RWPE1 (cell line): ENCODE data around the gene DNAJC6.

Experiments
- CTCF ChIA-PET: fragments of 350-600 bp; sonication (Branson Sonifier 250); formaldehyde crosslinking; extraction: SDS; loops from one replicate; lab custom pipeline; 2021; lab: Yijun Ruan, JAX
- POLR2A ChIA-PET: fragments of 400-600 bp; formaldehyde crosslinking; extraction: SDS; loops from one replicate; lab custom pipeline; 2020; ENCODE audit warnings: antibody characterized with exemption; ENCODE audit not compliant: low non-redundant PET; lab: Yijun Ruan, JAX
- DNase-seq: peaks from one replicate; pipeline ENCODE4 v3.0.0; 2012; ENCODE audit warnings: low spot score
- H3K27ac ChIP-seq: fragments of 450-650 bp; 2 replicates; pipeline ENCODE4 v1.5.1; 2017
- TF ChIP-seq, protein P1 (sequence below): fragments of 450-650 bp; conservative IDR thresholded peaks from 2 replicates; pipeline ENCODE4 v1.5.1; 2017; ENCODE audit warnings: low read depth, mild to moderate bottlenecking

The DNAJC6 gene

DNA sequence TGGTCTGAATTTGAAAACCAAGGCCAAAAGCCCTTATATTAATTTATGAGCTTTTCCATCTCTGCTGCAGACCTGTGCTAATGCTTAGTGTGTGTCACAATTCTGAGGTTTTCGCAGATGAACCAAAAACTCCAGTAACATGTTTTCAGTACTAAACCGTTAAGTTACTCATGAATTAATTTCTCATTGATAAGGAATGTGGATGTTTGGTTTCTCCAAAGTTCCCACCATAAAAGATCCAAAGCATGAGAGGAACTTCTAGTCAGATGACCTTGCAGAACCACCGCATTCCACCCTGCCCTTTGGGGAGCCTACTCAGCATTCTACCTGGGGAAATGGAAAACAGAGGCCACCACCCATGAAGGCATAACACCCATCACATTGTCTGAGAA is 103.6 kb downstream of the DNAJC6 start:
- ChIA-PET POLR2A (no interaction called here), CTCF (no interaction called here)
- H3K27ac ChIP-seq = no peak overlapping the region
- TF ChIP-seq, protein P1, sequence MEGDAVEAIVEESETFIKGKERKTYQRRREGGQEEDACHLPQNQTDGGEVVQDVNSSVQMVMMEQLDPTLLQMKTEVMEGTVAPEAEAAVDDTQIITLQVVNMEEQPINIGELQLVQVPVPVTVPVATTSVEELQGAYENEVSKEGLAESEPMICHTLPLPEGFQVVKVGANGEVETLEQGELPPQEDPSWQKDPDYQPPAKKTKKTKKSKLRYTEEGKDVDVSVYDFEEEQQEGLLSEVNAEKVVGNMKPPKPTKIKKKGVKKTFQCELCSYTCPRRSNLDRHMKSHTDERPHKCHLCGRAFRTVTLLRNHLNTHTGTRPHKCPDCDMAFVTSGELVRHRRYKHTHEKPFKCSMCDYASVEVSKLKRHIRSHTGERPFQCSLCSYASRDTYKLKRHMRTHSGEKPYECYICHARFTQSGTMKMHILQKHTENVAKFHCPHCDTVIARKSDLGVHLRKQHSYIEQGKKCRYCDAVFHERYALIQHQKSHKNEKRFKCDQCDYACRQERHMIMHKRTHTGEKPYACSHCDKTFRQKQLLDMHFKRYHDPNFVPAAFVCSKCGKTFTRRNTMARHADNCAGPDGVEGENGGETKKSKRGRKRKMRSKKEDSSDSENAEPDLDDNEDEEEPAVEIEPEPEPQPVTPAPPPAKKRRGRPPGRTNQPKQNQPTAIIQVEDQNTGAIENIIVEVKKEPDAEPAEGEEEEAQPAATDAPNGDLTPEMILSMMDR = no peak
- no peak for DNase-seq

DNA sequence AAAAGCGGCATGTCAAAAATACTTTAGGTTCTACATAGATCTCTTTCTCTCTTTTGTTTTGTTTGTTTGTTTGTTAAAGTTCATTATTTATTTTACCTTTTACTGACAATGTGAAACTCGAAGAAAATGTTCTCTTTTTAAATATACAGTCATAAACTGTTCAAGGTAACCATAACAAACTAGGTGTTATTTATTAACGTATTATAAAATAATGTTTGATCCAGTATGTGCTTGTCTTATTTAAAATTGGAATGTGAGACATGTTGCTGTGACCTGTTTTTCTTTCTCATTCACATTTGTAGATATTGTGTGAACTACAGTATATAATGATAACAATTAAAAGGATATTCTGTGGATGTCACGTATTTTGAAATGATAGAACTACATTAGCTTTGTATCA is 105.2 kb downstream of the DNAJC6 start:
- DNase-seq = no peak
- CTCF ChIA-PET = no interaction called here
- TF ChIP-seq, protein P1 = no peak
- POLR2A ChIA-PET = no interaction called here
- H3K27ac ChIP-seq = no peak overlapping the region

DNA sequence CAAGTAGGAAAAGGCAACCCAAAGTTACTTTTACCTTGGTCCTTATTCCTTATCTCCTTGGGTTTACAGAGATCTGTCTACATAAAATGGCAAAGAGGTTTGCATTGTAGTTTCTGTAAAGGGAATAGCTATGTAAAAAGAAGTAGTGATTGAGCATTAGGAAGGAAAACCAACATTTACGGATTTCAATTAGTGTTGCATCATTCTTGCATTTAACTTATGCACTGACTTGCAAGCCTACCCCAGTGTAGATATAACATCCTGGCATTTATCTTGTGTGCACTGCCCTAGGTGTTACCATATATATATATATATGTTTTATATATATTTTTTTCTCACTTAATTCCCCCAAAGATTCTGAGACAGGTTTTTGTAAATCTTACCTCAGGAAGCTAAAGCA is 107.4 kb downstream of the DNAJC6 start:
- TF ChIP-seq, protein P1 = no peak
- ChIA-PET POLR2A (no interaction called here), CTCF (no interaction called here)
- no peak for DNase-seq
- no peak overlapping the region for H3K27ac ChIP-seq

DNA sequence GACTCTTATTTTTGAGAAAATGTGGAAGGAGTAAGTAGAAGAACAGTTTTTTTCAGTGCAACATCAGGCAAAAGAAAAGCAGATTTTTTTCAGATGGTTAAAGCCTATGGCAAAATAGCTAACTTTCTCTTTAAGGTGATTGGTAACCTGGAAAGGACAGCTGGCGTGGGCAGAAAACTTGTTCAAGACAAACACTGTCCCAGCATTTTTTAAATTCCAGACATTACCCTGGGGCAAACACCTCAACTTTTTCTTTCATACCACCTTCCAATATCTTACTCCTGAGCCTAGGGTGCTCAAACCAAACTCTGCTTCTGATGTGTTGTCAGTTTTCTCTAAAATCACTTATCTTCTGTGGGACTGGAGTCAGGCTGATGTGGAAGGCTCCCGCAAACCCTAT is 108.4 kb downstream of the DNAJC6 start:
- ChIA-PET CTCF (interaction anchor here (0.5 kb wide), 1 partner anchor 975 kb away, joined by 3 read pairs; no protein-coding TSS in a partner anchor), POLR2A (no interaction called here)
- no peak overlapping the region for H3K27ac ChIP-seq
- TF ChIP-seq, protein P1 = no peak
- peak; percentile 38 for DNase-seq

DNA sequence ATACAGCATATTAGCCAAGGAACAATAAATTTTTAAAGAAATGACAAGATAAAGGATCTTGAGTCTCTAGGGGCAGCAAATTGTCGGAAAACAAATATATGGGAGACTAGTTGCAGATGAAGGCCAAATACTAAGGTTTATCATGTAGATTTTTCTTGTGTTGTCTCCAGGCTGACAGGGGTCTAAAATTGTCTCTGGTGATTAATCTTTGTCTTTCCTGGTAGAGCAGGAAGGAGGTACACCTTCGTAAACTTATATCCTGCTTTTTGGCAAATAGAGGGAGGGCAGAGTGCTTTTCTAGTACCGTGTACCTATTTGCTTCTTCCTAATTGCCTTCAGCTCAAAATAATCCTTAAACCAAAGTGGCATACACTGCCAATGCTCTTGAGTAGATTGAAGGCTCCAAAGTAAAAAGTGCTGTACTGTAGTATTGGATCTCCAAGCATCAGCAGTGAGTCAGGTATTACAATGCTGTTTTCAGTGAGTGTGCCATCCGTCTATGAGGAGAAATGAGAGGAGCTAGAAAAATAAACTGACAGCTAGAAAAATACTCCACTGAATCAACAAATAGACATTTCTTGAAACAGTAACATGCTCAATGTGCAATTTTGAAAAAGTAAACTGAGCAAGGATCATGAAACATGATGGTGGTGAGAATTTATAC is 109.3 kb downstream of the DNAJC6 start:
- no peak overlapping the region for H3K27ac ChIP-seq
- CTCF ChIA-PET = interaction anchor here (0.6 kb wide), 1 partner anchor 85 kb away, joined by 3 read pairs; no protein-coding TSS in a partner anchor
- TF ChIP-seq, protein P1 = no peak

DNA sequence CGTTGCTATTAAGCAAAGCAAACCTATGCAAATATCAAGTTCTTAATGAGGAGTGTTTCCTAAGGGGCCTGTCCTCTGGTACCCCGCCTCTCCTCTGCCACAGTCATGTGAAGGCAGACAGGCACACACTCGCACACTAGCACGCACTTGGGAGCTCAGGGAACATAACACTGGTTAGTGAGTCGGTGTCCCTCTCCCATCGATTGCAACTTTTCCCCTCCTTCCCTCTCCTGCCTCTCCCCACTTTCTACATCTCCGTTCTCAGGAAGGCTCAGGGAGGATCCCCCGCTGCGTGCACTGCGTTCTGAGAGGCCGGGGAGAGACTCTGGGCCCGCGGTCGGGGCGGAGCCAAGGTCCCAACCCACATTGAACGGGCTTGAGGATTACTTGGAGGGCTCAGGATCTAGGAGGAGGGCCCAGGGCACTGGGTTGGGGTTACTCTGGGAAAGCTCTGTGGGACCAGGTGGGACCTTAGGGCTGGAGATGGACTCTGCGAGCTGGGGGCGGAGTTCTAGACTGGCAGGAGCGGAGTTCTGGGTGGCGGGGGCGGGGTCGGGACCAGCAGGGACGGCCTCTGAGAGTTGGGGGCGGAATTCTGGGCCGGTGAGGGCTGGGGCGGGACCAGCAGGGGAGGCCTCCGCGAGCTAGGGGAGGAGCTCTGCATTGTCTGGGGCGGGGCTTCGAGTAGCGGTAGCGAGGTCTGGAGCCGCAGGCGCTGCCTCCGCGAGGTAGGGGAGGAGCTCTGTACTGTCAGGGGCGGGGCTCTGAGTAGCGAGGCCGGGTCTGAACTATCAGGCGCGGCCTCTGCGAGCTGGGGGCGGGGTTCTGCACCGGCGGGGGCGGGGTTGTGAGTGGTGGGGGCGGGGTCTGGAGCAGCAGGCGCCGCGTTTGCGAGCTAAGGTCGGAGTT is 110.6 kb downstream of the DNAJC6 start:
- POLR2A ChIA-PET = interaction anchor here (0.5 kb wide), 2 partner anchors 351 to 453 kb away, joined by 3 to 4 read pairs; no protein-coding TSS in a partner anchor
- H3K27ac ChIP-seq = peak overlapping the region; percentile 98
- CTCF ChIA-PET = interaction anchor here (0.6 kb wide), 1 partner anchor 86 kb away, joined by 3 read pairs; no protein-coding TSS in a partner anchor
- TF ChIP-seq, protein P1 = no peak
- DNase-seq = peak; percentile 97

More for the DNA sequence above, 109.3 kb downstream of the DNAJC6 start:
- DNase-seq = no peak
- POLR2A ChIA-PET = no interaction called here
